Measurements from ENCODE around the gene NKX2-2.

Gene NKX2-2

GRCh38 chr20:21522481-21523280 lies 8.8 kb upstream of the NKX2-2 start:
- DNase-seq (ENCODE audit: extremely low read depth in 1 of 2, low read depth in 1 of 2), result no peak

GRCh38 chr20:21521596-21522480 lies 8.0 kb upstream of the NKX2-2 start:
- no peak for DNase-seq (ENCODE audit: extremely low read depth in 1 of 2, low read depth in 1 of 2)

GRCh38 chr20:21520702-21521595 lies 7.1 kb upstream of the NKX2-2 start:
- DNase-seq (ENCODE audit: extremely low read depth in 1 of 2, low read depth in 1 of 2), result no peak

- DNase-seq (ENCODE audit: extremely low read depth in 1 of 2, low read depth in 1 of 2), result no peak
These were observed 5.3 kb upstream of the NKX2-2 start for GRCh38 chr20:21519136-21519584.

GRCh38 chr20:21518292-21518991 lies 4.6 kb upstream of the NKX2-2 start:
- no peak for DNase-seq (ENCODE audit: extremely low read depth in 1 of 2, low read depth in 1 of 2)

GRCh38 chr20:21517566-21518277 lies 3.9 kb upstream of the NKX2-2 start:
- no peak for DNase-seq (ENCODE audit: extremely low read depth in 1 of 2, low read depth in 1 of 2)

- DNase-seq (ENCODE audit: extremely low read depth in 1 of 2, low read depth in 1 of 2), result no peak
These were observed 3.1 kb upstream of the NKX2-2 start for GRCh38 chr20:21516861-21517565.

- DNase-seq (ENCODE audit: extremely low read depth in 1 of 2, low read depth in 1 of 2), result no peak
These were observed 2.3 kb upstream of the NKX2-2 start for GRCh38 chr20:21516180-21516567.

GRCh38 chr20:21515300-21516179 lies 1.7 kb upstream of the NKX2-2 start:
- DNase-seq (ENCODE audit: extremely low read depth in 1 of 2, low read depth in 1 of 2), result no peak

GRCh38 chr20:21514553-21515251 lies 838 bp upstream of the NKX2-2 start:
- DNase-seq (ENCODE audit: extremely low read depth in 1 of 2, low read depth in 1 of 2), result no peak

- DNase-seq (ENCODE audit: extremely low read depth in 1 of 2, low read depth in 1 of 2), result no peak
These were observed 642 bp downstream of the NKX2-2 start for GRCh38 chr20:21513181-21513663.

GRCh38 chr20:21512634-21513180 lies 1.2 kb downstream of the NKX2-2 start:
- no peak for DNase-seq (ENCODE audit: extremely low read depth in 1 of 2, low read depth in 1 of 2)

GRCh38 chr20:21511850-21512633 lies 1.8 kb downstream of the NKX2-2 start:
- DNase-seq (ENCODE audit: extremely low read depth in 1 of 2, low read depth in 1 of 2), result no peak

GRCh38 chr20:21511485-21511849 lies 2.4 kb downstream of the NKX2-2 start:
- no peak for DNase-seq (ENCODE audit: extremely low read depth in 1 of 2, low read depth in 1 of 2)

- no peak for DNase-seq (ENCODE audit: extremely low read depth in 1 of 2, low read depth in 1 of 2)
These were observed 3.2 kb downstream of the NKX2-2 start for GRCh38 chr20:21510414-21511384.
